ENCODE measurements around the gene CLEC16A.

Gene CLEC16A

DNA sequence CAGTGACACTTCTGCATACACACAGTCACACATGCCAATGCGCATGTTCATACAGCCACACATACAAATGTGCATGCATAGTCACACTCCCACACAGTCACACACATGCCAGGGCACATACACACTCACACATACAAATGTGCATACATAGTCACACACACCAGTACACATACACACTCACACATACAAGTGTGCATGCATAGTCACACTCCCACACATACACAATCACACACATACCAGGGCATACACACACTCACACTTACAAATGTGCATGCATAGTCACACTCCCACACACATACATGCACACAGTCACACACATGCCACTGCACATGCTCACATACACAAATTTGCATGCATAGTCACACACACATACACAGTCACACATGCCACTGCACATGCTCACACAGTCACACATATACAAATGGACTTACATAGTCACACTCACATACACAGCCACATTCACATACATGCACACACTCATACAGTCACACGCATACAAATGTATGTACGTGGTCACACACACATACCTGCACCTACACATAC is 227.5 kb downstream of the CLEC16A start:
- TF ChIP-seq EP300 (IDR thresholded peaks at IDR 0.05; ENCODE audit: borderline replicate concordance) (no peak), CREB1 (IDR thresholded peaks at IDR 0.05; ENCODE audit: low read depth) (no peak), TAF1 (IDR thresholded peaks at IDR 0.05; ENCODE audit: low read depth) (no peak), REST (IDR thresholded peaks at IDR 0.05; ENCODE audit: low read depth) (no peak), NFIC (IDR thresholded peaks at IDR 0.05) (no peak), TCF12 (IDR thresholded peaks at IDR 0.05; ENCODE audit: low read depth) (no peak), USF1 (IDR thresholded peaks at IDR 0.05) (no peak), YY1 (IDR thresholded peaks at IDR 0.05; ENCODE audit: low read depth) (no peak), ZBTB7A (IDR thresholded peaks at IDR 0.05; ENCODE audit: low read depth) (no peak), FOXM1 (IDR thresholded peaks at IDR 0.05; ENCODE audit: borderline replicate concordance, low read depth) (no peak)
- TF ChIP-seq, protein P1, sequence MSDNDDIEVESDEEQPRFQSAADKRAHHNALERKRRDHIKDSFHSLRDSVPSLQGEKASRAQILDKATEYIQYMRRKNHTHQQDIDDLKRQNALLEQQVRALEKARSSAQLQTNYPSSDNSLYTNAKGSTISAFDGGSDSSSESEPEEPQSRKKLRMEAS (IDR thresholded peaks at IDR 0.05) = no peak

DNA sequence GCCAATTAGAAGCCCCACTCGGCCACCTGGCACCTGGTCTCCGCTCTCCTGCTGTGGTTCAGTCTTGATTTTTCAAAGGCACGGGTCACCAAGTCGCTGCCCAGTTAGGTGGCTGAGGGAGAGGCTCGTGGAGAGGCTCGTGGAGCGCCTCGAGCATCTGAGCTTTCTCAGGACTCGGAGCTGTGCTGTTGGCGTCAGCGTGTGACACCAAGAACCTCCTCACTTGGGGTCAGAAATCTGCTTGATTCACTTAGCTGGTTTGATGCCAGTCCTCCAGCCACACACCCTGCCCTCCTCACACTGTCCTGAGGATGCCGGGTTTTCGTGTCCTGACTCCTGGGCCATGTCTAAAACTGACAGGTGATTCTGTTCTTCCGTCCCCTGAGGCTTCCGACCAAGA is 229.1 kb downstream of the CLEC16A start:
- TF ChIP-seq YY1 (IDR thresholded peaks at IDR 0.05; ENCODE audit: low read depth) = no peak
- no peak for TF ChIP-seq CEBPB (IDR thresholded peaks at IDR 0.05)
- no peak for TF ChIP-seq CREB1 (IDR thresholded peaks at IDR 0.05; ENCODE audit: low read depth)
- TF ChIP-seq RAD21 (IDR thresholded peaks at IDR 0.05; ENCODE audit: low read depth) = no peak

- no peak for TF ChIP-seq FOXM1 (IDR thresholded peaks at IDR 0.05; ENCODE audit: borderline replicate concordance, low read depth)
- no peak for TF ChIP-seq CREB1 (IDR thresholded peaks at IDR 0.05; ENCODE audit: low read depth)
- no peak for TF ChIP-seq CEBPB (IDR thresholded peaks at IDR 0.05)
Measured at GRCh38 chr16:11174141-11174540, 229.8 kb downstream of the CLEC16A start.

GRCh38 chr16:11175106-11175786 is 230.9 kb downstream of the CLEC16A start:
- TF ChIP-seq EGR1 (IDR thresholded peaks at IDR 0.05) = no peak
- no peak for TF ChIP-seq YY1 (IDR thresholded peaks at IDR 0.05; ENCODE audit: low read depth)
- TF ChIP-seq TAF1 (IDR thresholded peaks at IDR 0.05; ENCODE audit: low read depth) = no peak
- no peak for TF ChIP-seq RAD21 (IDR thresholded peaks at IDR 0.05; ENCODE audit: low read depth)
- TF ChIP-seq EP300 (IDR thresholded peaks at IDR 0.05; ENCODE audit: borderline replicate concordance) = no peak
- TF ChIP-seq CREB1 (IDR thresholded peaks at IDR 0.05; ENCODE audit: low read depth) = no peak
- no peak for TF ChIP-seq TCF12 (IDR thresholded peaks at IDR 0.05; ENCODE audit: low read depth)
- no peak for TF ChIP-seq NFIC (IDR thresholded peaks at IDR 0.05)
- no peak for TF ChIP-seq FOXM1 (IDR thresholded peaks at IDR 0.05; ENCODE audit: borderline replicate concordance, low read depth)

GRCh38 chr16:11175787-11176341 is 231.5 kb downstream of the CLEC16A start:
- TF ChIP-seq EP300 (IDR thresholded peaks at IDR 0.05; ENCODE audit: borderline replicate concordance) (no peak), CEBPB (IDR thresholded peaks at IDR 0.05) (no peak)

DNA sequence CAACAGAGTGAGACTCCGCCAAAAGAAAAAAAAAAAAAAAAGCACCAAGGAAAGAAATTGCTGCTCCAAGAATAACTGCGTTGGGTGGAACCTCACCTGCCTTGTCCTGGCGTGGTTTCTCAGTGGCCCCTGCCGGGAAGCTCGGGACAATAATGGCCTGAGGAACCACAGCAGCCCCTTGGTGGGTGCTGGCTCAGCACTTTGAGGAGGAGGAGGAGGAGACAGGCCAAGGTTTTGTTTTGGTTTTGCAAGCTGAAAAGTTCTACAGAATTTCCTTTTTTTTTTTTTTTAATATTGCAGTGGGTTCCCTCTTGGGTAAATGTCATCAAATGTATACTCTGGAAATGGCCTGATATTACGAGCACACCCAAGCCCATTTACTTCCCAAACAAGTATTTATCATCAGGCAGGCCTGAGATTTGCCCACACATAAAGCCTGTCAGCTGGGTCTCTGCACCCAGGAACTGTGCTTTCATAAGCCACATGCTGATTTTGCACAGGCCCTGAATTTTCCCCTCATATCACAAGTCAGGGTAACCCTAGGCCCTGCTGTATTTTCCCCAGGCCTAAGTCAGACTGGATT is 233.3 kb downstream of the CLEC16A start:
- TF ChIP-seq EP300 (IDR thresholded peaks at IDR 0.05; ENCODE audit: borderline replicate concordance) (no peak), FOXM1 (IDR thresholded peaks at IDR 0.05; ENCODE audit: borderline replicate concordance, low read depth) (no peak), TEAD4 (IDR thresholded peaks at IDR 0.05) (no peak), TCF12 (IDR thresholded peaks at IDR 0.05; ENCODE audit: low read depth) (no peak), REST (IDR thresholded peaks at IDR 0.05; ENCODE audit: low read depth) (no peak), TAF1 (IDR thresholded peaks at IDR 0.05; ENCODE audit: low read depth) (no peak), USF1 (IDR thresholded peaks at IDR 0.05) (no peak)
- TF ChIP-seq, protein P1 (IDR thresholded peaks at IDR 0.05) = no peak
